Adrenal gland (tissue), 5 donors: ENCODE data around the gene CECR2.

Source experiments
- CTCF ChIP-seq, 6 experiments: fragments of 450-650 bp in 4 of 6; fragments of 200-600 bp in 2 of 6; sonication (generic) in 1 of 6; IDR thresholded peaks; 1 replicate in 5 of 6; 2 replicates in 1 of 6; pipeline versions ENCODE4 v1.5.1 to v1.8.0; 2016 to 2021; ENCODE audit warnings: antibody characterized with exemption in 6 of 6, mild to moderate bottlenecking in 2 of 6, moderate library complexity in 1 of 6
- POLR2A ChIP-seq, 2 donors: fragments of 450-650 bp; IDR thresholded peaks; one replicate each; pipeline ENCODE4 v1.6.1; 2017; ENCODE audit warnings: antibody characterized with exemption in 2 of 2, mild to moderate bottlenecking in 2 of 2, moderate library complexity in 1 of 2
- donor health status: DM: no; HTN: no; CAD: no.

GRCh38 chr22:17436981-17437412 lies 67.7 kb downstream of the CECR2 start:
- TF ChIP-seq CTCF (IDR thresholded peaks at IDR 0.05) (no peak), POLR2A (IDR thresholded peaks at IDR 0.05) (no peak)
